Esophagus squamous epithelium (tissue), 4 donors: ENCODE measurements around the gene DCP1B.

Source experiments
- CTCF ChIP-seq, 6 experiments: fragments of 450-650 bp in 4 of 6; fragments of 200-600 bp in 2 of 6; sonication (generic) in 2 of 6; IDR thresholded peaks; one replicate each; pipeline ENCODE4 v1.5.1; 2016 to 2019; ENCODE audit warnings: antibody characterized with exemption in 6 of 6, mild to moderate bottlenecking in 4 of 6, moderate library complexity in 4 of 6
- POLR2A ChIP-seq, 4 donors: fragments of 450-650 bp; IDR thresholded peaks; one replicate each; pipeline ENCODE4 v1.6.1; 2017; ENCODE audit warnings: antibody characterized with exemption in 4 of 4, mild to moderate bottlenecking in 4 of 4, moderate library complexity in 3 of 4

GRCh38 chr12:1946296-1946695 lies 58.0 kb downstream of the DCP1B start:
- TF ChIP-seq CTCF (IDR thresholded peaks at IDR 0.05) (no peak), POLR2A (IDR thresholded peaks at IDR 0.05) (no peak)
